Esophagus (tissue), 2 donors: ENCODE measurements around the gene TOGARAM2. TPM values are rescaled to one million over a fixed set of nuclear protein-coding genes. Genes with fewer than 3 reads are reported as not detected.

ENCODE experiments used
- H3K27ac ChIP-seq, 2 donors: one replicate each; pipeline ENCODE4 v1.5.1; 2013; ENCODE audit warnings: low read depth in 2 of 2, mild to moderate bottlenecking in 2 of 2, inconsistent platforms in 1 of 2, low read length in 1 of 2, moderate library complexity in 1 of 2
- H3K27me3 ChIP-seq, 2 donors: one replicate each; pipeline ENCODE4 v1.6.1; 2013; ENCODE audit warnings: low read length in 2 of 2, control low read depth in 1 of 2, mild to moderate bottlenecking in 1 of 2; ENCODE audit not compliant: insufficient read depth in 2 of 2, control insufficient read depth in 1 of 2
- H3K36me3 ChIP-seq, 2 donors: one replicate each; pipeline ENCODE4 v1.6.1; 2013; ENCODE audit warnings: low read length in 1 of 2; ENCODE audit not compliant: control insufficient read depth in 2 of 2, insufficient read depth in 2 of 2
- H3K4me1 ChIP-seq, 2 donors: one replicate each; pipeline ENCODE4 v1.6.1; 2013; ENCODE audit warnings: low read length in 1 of 2; ENCODE audit not compliant: control insufficient read depth in 2 of 2, insufficient read depth in 2 of 2
- H3K4me3 ChIP-seq, 2 donors: one replicate each; pipeline ENCODE4 v1.5.1; 2013; ENCODE audit warnings: low read length in 2 of 2, mild to moderate bottlenecking in 2 of 2, low read depth in 1 of 2, moderate library complexity in 1 of 2
- H3K9me3 ChIP-seq, 2 donors: one replicate each; pipeline ENCODE4 v1.6.1; 2013; ENCODE audit warnings: mild to moderate bottlenecking in 2 of 2, low read depth in 1 of 2, low read length in 1 of 2, moderate library complexity in 1 of 2; ENCODE audit not compliant: control insufficient read depth in 2 of 2, insufficient read depth in 1 of 2
- WGBS, 2 donors: extraction: QIAGEN DNeasy Blood & Tissue Kit; methylation state at CpG; one replicate each; pipeline ENCODE4 v1.1.7; 2013; 5-methylcytosine and 5-hydroxymethylcytosine counted together
- polyA plus RNA-seq, 2 donors: library from polyadenylated mRNA; stranded (reverse); fragments of 200-250 nt; gene quantifications; one replicate each; pipeline ENCODE4 v1.2.3, GENCODE V29; 2013
- donor health status: healthy with polysubstance abuse.
- donor health status: Bipolar disorder and iron deficiency.

The TOGARAM2 gene
- polyA plus RNA-seq, 2 donors, result 0.42 to 1.8 TPM

GRCh38 chr2:28995765-28996750, 15.0 kb downstream of the TOGARAM2 start:
- H3K9me3 ChIP-seq, result no peaks in the 10 kb centered on the region
- no peak overlapping the region for H3K4me3 ChIP-seq
- H3K27ac ChIP-seq, result no peak overlapping the region
- WGBS, 2 donors, result 79 to 80% methylated on average over 6 of the region's 6 CpGs
- no peaks in the 10 kb centered on the region for H3K27me3 ChIP-seq
- H3K4me1 ChIP-seq, result peaks cover 7 to 13% of the 10 kb centered on the region in 2 donors
- no peaks in the 10 kb centered on the region for H3K36me3 ChIP-seq

GRCh38 chr2:28997237-28997846, 16.2 kb downstream of the TOGARAM2 start:
- 63 to 65% methylated on average over 12 of the region's 12 CpGs for WGBS, 2 donors
- H3K4me1 ChIP-seq, result peaks cover 7 to 13% of the 10 kb centered on the region in 2 donors
- no peak overlapping the region for H3K27ac ChIP-seq
- no peaks in the 10 kb centered on the region for H3K9me3 ChIP-seq
- no peaks in the 10 kb centered on the region for H3K36me3 ChIP-seq
- no peaks in the 10 kb centered on the region for H3K27me3 ChIP-seq
- no peak overlapping the region for H3K4me3 ChIP-seq

DNA sequence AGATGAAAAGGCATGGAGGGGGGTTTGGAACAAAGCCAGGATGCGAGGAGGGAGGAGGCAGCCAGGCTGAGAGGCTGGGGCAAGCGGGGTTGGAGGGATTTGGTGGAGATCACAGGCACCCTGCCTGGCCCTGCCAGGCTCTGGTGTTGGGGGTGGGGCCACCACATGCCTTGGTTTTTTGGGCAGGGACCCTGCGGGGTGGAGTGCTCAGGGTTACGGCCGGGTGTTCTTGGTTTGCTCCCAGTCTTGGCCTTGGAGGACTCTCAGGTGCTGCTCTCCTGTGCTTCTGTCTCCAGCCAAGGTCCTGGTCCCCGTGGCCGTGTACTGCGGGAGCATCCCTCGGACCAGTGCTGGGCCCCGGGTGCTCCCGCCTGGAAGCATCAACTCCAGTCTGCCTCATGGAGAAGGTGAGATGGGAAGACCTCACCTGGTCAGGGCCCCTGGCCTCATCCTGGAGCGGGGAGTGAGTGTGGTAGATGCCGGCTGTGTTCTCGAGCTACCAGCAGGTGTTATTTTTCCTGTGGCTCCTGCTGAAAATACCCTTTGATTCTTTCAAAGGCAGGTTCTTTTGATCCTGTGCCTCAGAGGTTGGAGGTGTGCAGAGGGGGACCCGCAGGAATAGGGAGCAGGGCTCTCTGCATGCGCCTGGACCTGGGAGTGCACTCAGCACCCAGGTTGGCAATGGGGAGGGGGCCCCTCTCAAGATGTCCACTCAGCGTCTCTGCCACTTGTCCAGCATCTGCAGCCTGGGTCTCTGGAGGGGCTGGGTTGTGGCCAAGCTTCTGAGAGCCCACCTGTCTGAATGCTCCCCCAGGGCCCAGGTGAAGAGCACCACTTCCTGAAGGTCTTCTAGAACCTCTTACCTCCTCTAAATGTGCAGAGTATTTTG, 17.0 kb downstream of the TOGARAM2 start:
- H3K27me3 ChIP-seq, result no peaks in the 10 kb centered on the region
- 85 to 90% methylated on average over 17 of the region's 17 CpGs for WGBS, 2 donors
- H3K4me3 ChIP-seq, result no peak overlapping the region
- peaks cover 7 to 13% of the 10 kb centered on the region in 2 donors for H3K4me1 ChIP-seq
- H3K9me3 ChIP-seq, result no peaks in the 10 kb centered on the region
- no peaks in the 10 kb centered on the region for H3K36me3 ChIP-seq
- H3K27ac ChIP-seq, result no peak overlapping the region

DNA sequence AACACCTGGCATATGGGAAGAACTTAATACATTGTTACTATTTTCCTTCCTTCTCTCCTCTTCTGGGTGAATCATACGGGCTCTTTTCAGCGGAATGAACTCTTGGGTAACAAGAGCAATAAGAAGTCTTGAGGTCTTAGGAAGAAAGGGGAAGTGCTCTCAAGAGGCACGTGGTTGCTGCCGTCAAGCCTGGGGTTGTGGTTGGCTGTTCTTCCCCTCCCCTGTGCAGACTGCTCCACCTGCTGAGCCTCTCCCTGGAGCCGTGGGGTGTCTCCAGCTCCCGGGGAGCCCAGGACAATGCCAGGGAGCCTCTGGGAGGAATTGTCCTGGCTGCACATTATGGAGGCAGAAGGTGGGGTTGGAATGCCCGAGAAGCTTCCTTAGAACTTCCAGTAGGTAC, 19.4 kb downstream of the TOGARAM2 start:
- Histone ChIP-seq H3K4me1 (peaks cover 3% of the 10 kb centered on the region in 2 donors), H3K4me3 (no peak overlapping the region), H3K9me3 (peaks cover 0 to 5% of the 10 kb centered on the region in 2 donors), H3K27me3 (no peaks in the 10 kb centered on the region), H3K27ac (no peak overlapping the region), H3K36me3 (no peaks in the 10 kb centered on the region)
- WGBS, 2 donors, result 67 to 68% methylated on average over 7 of the region's 7 CpGs

DNA sequence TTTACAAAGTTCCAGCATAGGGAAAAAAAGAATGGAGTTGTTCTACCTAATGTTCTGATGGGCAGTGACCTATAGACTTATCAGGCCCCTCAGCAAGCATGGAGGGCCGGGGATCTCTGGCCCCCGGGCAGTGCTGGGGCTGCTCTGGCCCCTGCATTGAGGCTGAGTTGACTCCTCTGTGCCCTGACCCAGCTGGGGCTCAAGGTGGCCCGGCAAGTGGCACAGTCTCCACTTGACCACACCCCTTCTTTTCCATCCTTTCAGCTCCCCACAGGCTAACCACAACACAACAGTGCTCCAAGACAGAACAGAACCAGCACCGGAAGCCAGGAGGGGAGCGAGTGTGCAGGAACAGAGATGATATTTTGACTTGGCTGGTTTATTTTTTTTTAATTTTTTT, 19.9 kb downstream of the TOGARAM2 start:
- Histone ChIP-seq H3K27ac (no peak overlapping the region), H3K36me3 (no peaks in the 10 kb centered on the region), H3K27me3 (no peaks in the 10 kb centered on the region), H3K4me1 (peaks cover 3 to 6% of the 10 kb centered on the region in 2 donors), H3K9me3 (peaks cover 0 to 5% of the 10 kb centered on the region in 2 donors), H3K4me3 (no peak overlapping the region)
- 78 to 83% methylated on average over 5 of the region's 5 CpGs for WGBS, 2 donors

DNA sequence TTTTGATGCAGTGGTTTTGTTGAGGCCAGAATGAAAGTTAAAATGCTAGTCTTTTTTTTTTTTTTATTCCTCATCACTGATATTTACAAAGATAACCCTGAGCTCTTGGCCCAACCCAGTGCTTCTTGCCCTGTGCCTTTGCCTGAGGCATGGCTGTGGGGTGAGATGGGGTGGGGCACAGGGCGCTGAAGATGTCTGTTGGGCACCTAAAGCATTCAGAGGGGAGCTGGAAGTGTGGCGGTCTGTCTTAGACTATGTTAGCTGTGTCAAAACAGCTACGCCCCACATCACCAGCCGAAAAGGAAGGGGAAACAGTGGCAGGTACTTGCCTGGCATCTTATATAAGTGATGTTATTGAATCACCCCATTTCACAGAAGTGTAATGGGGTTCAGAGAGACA, 20.7 kb downstream of the TOGARAM2 start:
- no peak overlapping the region for H3K4me3 ChIP-seq
- H3K27ac ChIP-seq, result no peak overlapping the region
- H3K9me3 ChIP-seq, result peaks cover 0 to 8% of the 10 kb centered on the region in 2 donors
- no peaks in the 10 kb centered on the region for H3K27me3 ChIP-seq
- H3K4me1 ChIP-seq, result peaks cover 3 to 8% of the 10 kb centered on the region in 2 donors
- 78 to 87% methylated on average over 4 of the region's 4 CpGs for WGBS, 2 donors
- H3K36me3 ChIP-seq, result no peaks in the 10 kb centered on the region

- WGBS, 2 donors, result 0 to 73% methylated on average over 1 of the region's 1 CpG
- peaks cover 0 to 5% of the 10 kb centered on the region in 2 donors for H3K4me1 ChIP-seq
- H3K4me3 ChIP-seq, result no peak overlapping the region
- no peaks in the 10 kb centered on the region for H3K27me3 ChIP-seq
- H3K27ac ChIP-seq, result no peak overlapping the region
- peaks cover 0 to 11% of the 10 kb centered on the region in 2 donors for H3K9me3 ChIP-seq
- H3K36me3 ChIP-seq, result no peaks in the 10 kb centered on the region
These were observed 23.7 kb downstream of the TOGARAM2 start for GRCh38 chr2:29004755-29005154.

GRCh38 chr2:29005331-29005730, 24.2 kb downstream of the TOGARAM2 start:
- Histone ChIP-seq H3K4me1 (peaks cover 0 to 5% of the 10 kb centered on the region in 2 donors), H3K27ac (no peak overlapping the region)
- WGBS, 2 donors, result 74 to 89% methylated on average over 7 of the region's 7 CpGs

More at GRCh38 chr2:29005331-29005730, 24.2 kb downstream of the TOGARAM2 start:
- Histone ChIP-seq H3K4me3 (no peak overlapping the region), H3K9me3 (peaks cover 0 to 11% of the 10 kb centered on the region in 2 donors), H3K27me3 (no peaks in the 10 kb centered on the region), H3K36me3 (no peaks in the 10 kb centered on the region)
